ENCODE results near the gene GBF1. TPM values are rescaled to one million over a fixed set of nuclear protein-coding genes. Genes with fewer than 3 reads are reported as not detected.

The GBF1 gene
- total and polyA plus RNA-seq, 7 donors = 14.1 to 47.1 (median 40.8) TPM

DNA sequence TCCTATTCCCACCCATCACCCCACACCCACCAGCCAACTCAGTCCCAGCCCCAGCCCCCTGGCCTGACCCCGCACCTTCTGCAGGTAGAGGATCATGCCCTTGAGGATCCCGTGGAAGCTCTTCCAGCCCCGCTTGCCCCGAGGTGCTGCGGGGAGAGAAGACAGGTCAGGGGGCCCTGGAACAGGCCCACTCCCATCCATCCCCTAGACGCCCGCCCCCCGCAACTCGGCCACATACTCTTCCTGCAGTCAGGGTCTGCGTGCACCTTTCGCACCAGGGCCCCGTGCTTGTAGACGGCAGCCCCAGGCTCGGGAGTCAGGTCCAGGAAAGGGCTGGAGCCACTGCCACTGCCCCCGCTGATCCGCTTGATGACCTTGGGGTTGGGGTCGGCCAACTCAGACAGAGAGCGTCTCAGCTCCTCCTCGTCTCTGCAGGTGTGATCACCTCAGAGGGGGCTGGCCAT, 159.8 kb downstream of the GBF1 start:
- WGBS, 3 donors = 76 to 81% (median 77%) methylated on average over 15 to 19 of the region's 19 CpGs
- Histone ChIP-seq H3K36me3 (ENCODE audit: insufficient read depth in 1 of 2, low read depth in 1 of 2) (peaks cover 0 to 30% of the 10 kb centered on the region in 2 donors), H3K9me3 (no peaks in the 10 kb centered on the region), H3K4me3 (no peak overlapping the region), H3K27ac (no peak overlapping the region), H3K27me3 (ENCODE audit: insufficient read depth in 3 of 3, low read length in 2 of 3) (peaks cover 0 to 28% (median 16%) of the 10 kb centered on the region in 3 donors), H3K4me1 (peaks cover under 1% of the 10 kb centered on the region)
- DNase-seq (no peak), ATAC-seq (no peak)
- intact Hi-C loops (cut with DNase I) = no loop called here
- TF ChIP-seq, protein P1, sequence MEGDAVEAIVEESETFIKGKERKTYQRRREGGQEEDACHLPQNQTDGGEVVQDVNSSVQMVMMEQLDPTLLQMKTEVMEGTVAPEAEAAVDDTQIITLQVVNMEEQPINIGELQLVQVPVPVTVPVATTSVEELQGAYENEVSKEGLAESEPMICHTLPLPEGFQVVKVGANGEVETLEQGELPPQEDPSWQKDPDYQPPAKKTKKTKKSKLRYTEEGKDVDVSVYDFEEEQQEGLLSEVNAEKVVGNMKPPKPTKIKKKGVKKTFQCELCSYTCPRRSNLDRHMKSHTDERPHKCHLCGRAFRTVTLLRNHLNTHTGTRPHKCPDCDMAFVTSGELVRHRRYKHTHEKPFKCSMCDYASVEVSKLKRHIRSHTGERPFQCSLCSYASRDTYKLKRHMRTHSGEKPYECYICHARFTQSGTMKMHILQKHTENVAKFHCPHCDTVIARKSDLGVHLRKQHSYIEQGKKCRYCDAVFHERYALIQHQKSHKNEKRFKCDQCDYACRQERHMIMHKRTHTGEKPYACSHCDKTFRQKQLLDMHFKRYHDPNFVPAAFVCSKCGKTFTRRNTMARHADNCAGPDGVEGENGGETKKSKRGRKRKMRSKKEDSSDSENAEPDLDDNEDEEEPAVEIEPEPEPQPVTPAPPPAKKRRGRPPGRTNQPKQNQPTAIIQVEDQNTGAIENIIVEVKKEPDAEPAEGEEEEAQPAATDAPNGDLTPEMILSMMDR (IDR thresholded peaks at IDR 0.05) = no peak

DNA sequence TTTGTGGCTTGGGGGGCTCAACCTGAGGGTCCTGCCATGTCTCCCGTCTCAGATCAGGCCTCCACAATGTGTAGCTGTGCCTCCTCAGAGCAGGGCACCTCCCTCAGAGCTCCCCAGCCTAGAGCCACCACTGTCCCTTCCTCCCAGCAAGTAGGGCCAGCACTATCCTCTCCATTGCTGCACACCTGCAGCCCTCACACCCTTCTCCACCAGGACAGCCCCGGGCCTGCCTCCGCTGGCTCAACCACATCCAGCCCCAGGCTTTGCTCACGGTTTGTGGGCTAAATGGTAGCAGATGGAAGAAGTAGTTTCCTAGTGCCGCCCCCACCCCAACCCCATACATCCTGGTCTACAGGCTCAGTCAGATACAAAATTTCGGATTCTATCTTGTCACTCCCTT, 160.3 kb downstream of the GBF1 start:
- ATAC-seq (no peak), DNase-seq (no peak)
- no peak overlapping the region for H3K27ac ChIP-seq
- TF ChIP-seq, protein P1 (IDR thresholded peaks at IDR 0.05) = no peak
- H3K4me1 ChIP-seq = peaks cover 4% of the 10 kb centered on the region
- H3K27me3 ChIP-seq (ENCODE audit: insufficient read depth in 3 of 3, low read length in 2 of 3) = peaks cover 0 to 33% (median 21%) of the 10 kb centered on the region in 3 donors
- H3K4me3 ChIP-seq = no peak overlapping the region
- peaks cover 0 to 25% of the 10 kb centered on the region in 2 donors for H3K36me3 ChIP-seq (ENCODE audit: insufficient read depth in 1 of 2, low read depth in 1 of 2)
- no peaks in the 10 kb centered on the region for H3K9me3 ChIP-seq
- intact Hi-C loops (cut with DNase I) = no loop called here
- WGBS, 3 donors = 70 to 81% (median 71%) methylated on average over 6 of the region's 6 CpGs

DNA sequence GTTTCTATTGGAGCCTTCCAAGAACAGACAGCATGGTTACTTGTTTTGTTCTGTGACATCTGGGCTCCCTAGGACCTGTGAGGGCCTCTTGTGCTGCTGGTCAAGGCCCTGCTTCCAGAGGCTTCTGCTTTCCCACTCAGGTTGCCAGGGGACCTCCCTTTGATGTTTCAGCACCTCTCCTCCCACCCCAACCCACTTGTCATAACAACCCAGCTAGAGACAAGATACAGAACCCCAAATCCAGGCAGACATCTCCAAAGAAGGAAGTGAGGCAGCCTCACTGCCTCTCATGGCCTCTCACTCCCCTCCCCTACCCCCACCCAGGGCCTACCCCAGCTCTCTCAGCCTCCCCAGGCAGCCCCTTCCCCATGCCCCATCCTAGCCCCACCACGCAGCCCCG, 161.5 kb downstream of the GBF1 start:
- Histone ChIP-seq H3K36me3 (ENCODE audit: insufficient read depth in 1 of 2, low read depth in 1 of 2) (peaks cover 0 to 13% of the 10 kb centered on the region in 2 donors), H3K4me3 (no peak overlapping the region), H3K27ac (no peak overlapping the region), H3K9me3 (no peaks in the 10 kb centered on the region), H3K27me3 (ENCODE audit: insufficient read depth in 3 of 3, low read length in 2 of 3) (peaks cover 0 to 45% (median 28%) of the 10 kb centered on the region in 3 donors), H3K4me1 (peaks cover 4% of the 10 kb centered on the region)
- intact Hi-C loops (cut with DNase I) = no loop called here
- ATAC-seq = no peak
- 92 to 100% (median 92%) methylated on average over 2 of the region's 2 CpGs for WGBS, 3 donors
- DNase-seq = no peak
- TF ChIP-seq, protein P1 (IDR thresholded peaks at IDR 0.05) = no peak

DNA sequence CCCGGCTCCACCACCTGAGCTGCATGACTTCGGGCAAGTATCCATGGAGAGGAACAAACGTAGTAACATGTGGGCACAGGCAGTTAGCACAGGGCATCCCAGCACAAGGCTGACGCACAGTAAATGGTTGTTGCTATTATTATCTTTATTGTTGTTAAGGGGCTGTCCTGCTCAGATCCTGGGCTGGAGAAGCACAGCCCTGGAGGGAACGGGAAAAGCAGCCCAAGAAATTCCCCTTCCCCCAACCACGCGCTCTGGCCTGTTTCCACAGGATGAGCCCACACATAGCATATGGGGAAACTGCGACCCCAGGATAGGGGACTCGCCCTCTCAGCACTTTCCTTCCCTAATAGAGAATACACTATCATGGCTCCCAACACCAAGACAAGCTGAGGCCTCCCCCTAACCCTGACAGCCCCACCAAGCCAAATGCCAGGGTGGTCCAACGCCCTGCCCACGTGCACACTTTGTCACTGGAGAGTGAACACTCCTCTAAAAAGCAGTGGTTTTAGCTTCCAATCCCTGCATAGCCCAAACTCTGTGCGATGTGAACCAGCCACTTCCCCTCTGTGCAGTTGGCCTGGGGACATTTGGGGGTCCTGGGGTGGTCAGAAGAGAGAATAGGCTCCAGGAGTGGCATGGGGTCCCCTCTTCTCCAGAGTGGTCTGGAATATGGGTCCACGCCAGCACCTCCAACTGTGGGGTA, 162.2 kb downstream of the GBF1 start:
- DNase-seq (no peak), ATAC-seq (no peak)
- peaks cover 0 to 6% of the 10 kb centered on the region in 2 donors for H3K36me3 ChIP-seq (ENCODE audit: insufficient read depth in 1 of 2, low read depth in 1 of 2)
- no peak overlapping the region for H3K4me3 ChIP-seq
- H3K27ac ChIP-seq = no peak overlapping the region
- WGBS, 3 donors = 78 to 84% (median 82%) methylated on average over 13 of the region's 13 CpGs
- peaks cover 4% of the 10 kb centered on the region for H3K4me1 ChIP-seq
- TF ChIP-seq, protein P1 (IDR thresholded peaks at IDR 0.05) = no peak
- no peaks in the 10 kb centered on the region for H3K9me3 ChIP-seq
- H3K27me3 ChIP-seq (ENCODE audit: insufficient read depth in 3 of 3, low read length in 2 of 3) = peaks cover 0 to 52% (median 31%) of the 10 kb centered on the region in 3 donors
- intact Hi-C loops (cut with DNase I) = no loop called here

Data from psoas muscle (tissue), 8 donors.